DND-41 (cell line): ENCODE results near the gene MAGI3.
"Not testable (repeated sequence)": the region's sequence is repeated elsewhere in the genome, so short reads cannot be mapped to it uniquely, and the experiment has no call there.

ENCODE experiments used
- ATAC-seq: fragments of 200-7000 bp; cut with Tn5 transposase; 3 replicates; pipeline ENCODE4 v1.9.1; 2021; ENCODE audit warnings: low read depth; ENCODE audit not compliant: insufficient read depth
- DNase-seq: peaks from one replicate; pipeline ENCODE4 v3.0.0-alpha.2; 2020
- H2AFZ ChIP-seq: 2 replicates; pipeline ENCODE4 v1.6.0; 2012; ENCODE audit warnings: low read depth, low read length
- H3K27ac ChIP-seq: 2 replicates; pipeline ENCODE4 v1.5.1; 2012; ENCODE audit warnings: low read length, inconsistent platforms
- H3K27me3 ChIP-seq: fragments of 200-600 bp; sonication (generic); 2 replicates; pipeline ENCODE4 v1.6.0; 2012; ENCODE audit warnings: low read length, mild to moderate bottlenecking, inconsistent platforms; ENCODE audit not compliant: insufficient read depth, poor library complexity
- H3K36me3 ChIP-seq: 2 replicates; pipeline ENCODE4 v1.5.1; 2012; ENCODE audit warnings: low read length, inconsistent platforms; ENCODE audit not compliant: insufficient read depth
- H3K4me1 ChIP-seq: 2 replicates; pipeline ENCODE4 v1.5.1; 2012; ENCODE audit warnings: mild to moderate bottlenecking, low read length; ENCODE audit not compliant: insufficient read depth
- H3K4me2 ChIP-seq: 2 replicates; pipeline ENCODE4 v1.6.0; 2012; ENCODE audit warnings: mild to moderate bottlenecking, moderate library complexity, low read length, inconsistent platforms; ENCODE audit not compliant: insufficient read depth
- H3K4me3 ChIP-seq, 2 experiments: fragments of 200-600 bp in 1 of 2; shearing (Covaris generic) in 1 of 2; 2 replicates each; pipeline ENCODE4 v1.5.1; 2012 to 2016; ENCODE audit warnings: inconsistent platforms in 2 of 2, low read length in 2 of 2, mild to moderate bottlenecking in 2 of 2, low read depth in 1 of 2, moderate library complexity in 1 of 2
- H3K79me2 ChIP-seq: 2 replicates; pipeline ENCODE4 v1.6.0; 2012; ENCODE audit warnings: low read length, inconsistent platforms; ENCODE audit not compliant: insufficient read depth
- H3K9ac ChIP-seq: 2 replicates; pipeline ENCODE4 v1.6.0; 2012; ENCODE audit warnings: low read depth, mild to moderate bottlenecking, inconsistent platforms, low read length, moderate library complexity
- H3K9me3 ChIP-seq: 2 replicates; pipeline ENCODE4 v1.5.1; 2012; ENCODE audit warnings: low read length, moderate library complexity, mild to moderate bottlenecking, inconsistent platforms; ENCODE audit not compliant: insufficient read depth, severe bottlenecking
- H4K20me1 ChIP-seq: 2 replicates; pipeline ENCODE4 v1.6.0; 2012; ENCODE audit warnings: low read length; ENCODE audit not compliant: insufficient read depth
- EZH2 ChIP-seq: IDR thresholded peaks from 3 replicates; pipeline ENCODE4 v1.6.1; 2012; ENCODE audit warnings: borderline replicate concordance, low read depth, mild to moderate bottlenecking, moderate library complexity, low read length, inconsistent platforms; ENCODE audit not compliant: severe bottlenecking
- TF ChIP-seq, protein P1 (sequence below): IDR thresholded peaks from 2 replicates; pipeline ENCODE4 v1.5.1; 2012; ENCODE audit warnings: borderline replicate concordance, low read length, moderate library complexity, mild to moderate bottlenecking; ENCODE audit not compliant: poor library complexity, severe bottlenecking; ENCODE audit errors: extremely low read depth

Gene MAGI3

DNA sequence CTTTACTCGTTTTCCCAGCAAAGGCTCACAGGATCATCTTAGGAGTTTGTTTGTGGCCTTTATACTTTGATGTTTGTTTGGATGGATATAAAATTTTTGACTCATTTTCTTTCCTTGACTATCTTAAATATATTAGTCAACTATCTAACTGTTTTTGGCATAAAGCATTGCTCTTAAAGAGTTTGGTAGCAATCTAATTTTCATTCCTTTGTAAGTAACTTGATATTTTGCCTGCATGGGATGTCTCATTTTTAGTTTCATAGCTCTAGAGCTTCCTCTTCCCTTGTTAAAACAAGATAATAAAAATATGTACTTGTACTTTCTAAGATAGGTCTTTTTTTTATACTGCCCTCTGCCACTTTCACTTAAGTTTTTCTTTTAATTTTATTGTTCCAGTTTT is 161.9 kb downstream of the MAGI3 start:
- no peak overlapping the region for H3K27ac ChIP-seq
- H3K79me2 ChIP-seq, result no peaks in the 10 kb centered on the region
- ATAC-seq (no peak), DNase-seq (no peak)
- TF ChIP-seq, protein P1, sequence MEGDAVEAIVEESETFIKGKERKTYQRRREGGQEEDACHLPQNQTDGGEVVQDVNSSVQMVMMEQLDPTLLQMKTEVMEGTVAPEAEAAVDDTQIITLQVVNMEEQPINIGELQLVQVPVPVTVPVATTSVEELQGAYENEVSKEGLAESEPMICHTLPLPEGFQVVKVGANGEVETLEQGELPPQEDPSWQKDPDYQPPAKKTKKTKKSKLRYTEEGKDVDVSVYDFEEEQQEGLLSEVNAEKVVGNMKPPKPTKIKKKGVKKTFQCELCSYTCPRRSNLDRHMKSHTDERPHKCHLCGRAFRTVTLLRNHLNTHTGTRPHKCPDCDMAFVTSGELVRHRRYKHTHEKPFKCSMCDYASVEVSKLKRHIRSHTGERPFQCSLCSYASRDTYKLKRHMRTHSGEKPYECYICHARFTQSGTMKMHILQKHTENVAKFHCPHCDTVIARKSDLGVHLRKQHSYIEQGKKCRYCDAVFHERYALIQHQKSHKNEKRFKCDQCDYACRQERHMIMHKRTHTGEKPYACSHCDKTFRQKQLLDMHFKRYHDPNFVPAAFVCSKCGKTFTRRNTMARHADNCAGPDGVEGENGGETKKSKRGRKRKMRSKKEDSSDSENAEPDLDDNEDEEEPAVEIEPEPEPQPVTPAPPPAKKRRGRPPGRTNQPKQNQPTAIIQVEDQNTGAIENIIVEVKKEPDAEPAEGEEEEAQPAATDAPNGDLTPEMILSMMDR, result no peak
- no peak for TF ChIP-seq EZH2
- no peaks in the 10 kb centered on the region for H3K36me3 ChIP-seq
- no peak overlapping the region for H3K9ac ChIP-seq
- H3K9me3 ChIP-seq, result no peaks in the 10 kb centered on the region
- H3K4me2 ChIP-seq, result no peak overlapping the region
- H4K20me1 ChIP-seq, result no peaks in the 10 kb centered on the region; the same call in 1 of the 2 replicates
- H2AFZ ChIP-seq, result no peak overlapping the region
- no peaks in the 10 kb centered on the region for H3K4me1 ChIP-seq
- H3K27me3 ChIP-seq, result no peaks in the 10 kb centered on the region
- H3K4me3 ChIP-seq, result no peak overlapping the region

DNA sequence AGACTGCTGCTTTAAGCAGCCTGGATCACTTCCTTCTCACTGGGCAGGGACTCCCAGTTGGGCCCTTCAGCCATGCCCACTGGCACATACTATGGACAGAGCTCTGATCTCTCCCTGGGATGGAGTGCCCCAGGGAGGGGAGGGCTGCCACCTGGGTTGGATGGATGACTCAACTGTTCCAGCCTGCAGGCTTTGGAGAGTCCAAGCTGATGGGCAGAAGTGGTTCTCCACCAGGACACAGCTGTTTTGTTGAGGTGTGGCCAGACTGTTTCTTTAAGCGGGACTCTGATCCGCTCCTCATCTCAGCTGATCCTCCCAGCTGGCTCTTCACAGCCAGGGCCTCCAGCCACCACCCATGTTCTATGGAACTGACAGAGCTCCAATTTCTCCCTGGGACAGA is 166.9 kb downstream of the MAGI3 start:
- no peak for TF ChIP-seq EZH2
- TF ChIP-seq, protein P1, result no peak
- H3K79me2 ChIP-seq, result no peaks in the 10 kb centered on the region
- no peaks in the 10 kb centered on the region for H3K36me3 ChIP-seq
- no peaks in the 10 kb centered on the region for H3K27me3 ChIP-seq
- no peak overlapping the region for H2AFZ ChIP-seq
- ATAC-seq (no peak), DNase-seq (no peak)
- H3K4me3 ChIP-seq, result no peak overlapping the region
- no peak overlapping the region for H3K27ac ChIP-seq
- H4K20me1 ChIP-seq, result no peaks in the 10 kb centered on the region
- no peak overlapping the region for H3K4me2 ChIP-seq
- H3K4me1 ChIP-seq, result no peaks in the 10 kb centered on the region
- H3K9me3 ChIP-seq, result no peaks in the 10 kb centered on the region
- H3K9ac ChIP-seq, result no peak overlapping the region

GRCh38 chr1:113565621-113566020 is 175.3 kb downstream of the MAGI3 start:
- H4K20me1 ChIP-seq, result no peaks in the 10 kb centered on the region
- no peak overlapping the region for H3K9ac ChIP-seq
- H3K4me3 ChIP-seq, result no peak overlapping the region
- H3K27me3 ChIP-seq, result no peaks in the 10 kb centered on the region
- H3K36me3 ChIP-seq, result no peaks in the 10 kb centered on the region
- no peak overlapping the region for H3K27ac ChIP-seq
- DNase-seq, result peak; percentile 32
- H3K9me3 ChIP-seq, result peaks cover 9% of the 10 kb centered on the region
- H3K4me2 ChIP-seq, result no peak overlapping the region
- no peaks in the 10 kb centered on the region for H3K79me2 ChIP-seq
- no peak overlapping the region for H2AFZ ChIP-seq
- TF ChIP-seq, protein P1, result no peak
- no peak for TF ChIP-seq EZH2
- ATAC-seq, result peak; percentile 98
- H3K4me1 ChIP-seq, result peaks cover 15% of the 10 kb centered on the region

DNA sequence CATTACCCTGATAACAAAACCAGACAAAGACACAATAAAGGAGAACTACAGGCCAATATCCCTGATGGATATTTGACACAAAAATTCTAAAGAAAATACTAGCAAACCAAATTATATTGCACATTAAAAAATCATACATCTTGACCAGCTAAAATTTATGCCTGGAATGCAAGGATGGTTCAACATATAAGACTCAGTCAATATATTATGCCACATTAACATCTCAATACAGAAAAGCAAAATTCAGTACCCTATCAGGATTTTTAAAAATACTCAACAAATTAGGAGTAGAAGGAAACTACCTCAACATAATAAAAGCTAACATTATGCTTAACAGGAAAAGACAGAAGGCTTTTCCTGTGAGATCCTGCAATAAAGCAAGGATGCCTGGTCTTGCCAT is 177.1 kb downstream of the MAGI3 start:
- H3K4me1 ChIP-seq, result peaks cover 15% of the 10 kb centered on the region
- TF ChIP-seq, protein P1, result no peak
- no peak for TF ChIP-seq EZH2
- no peak overlapping the region for H3K27ac ChIP-seq
- H3K4me3 ChIP-seq, result no peak overlapping the region
- H3K4me2 ChIP-seq, result no peak overlapping the region
- H4K20me1 ChIP-seq, result no peaks in the 10 kb centered on the region
- H3K79me2 ChIP-seq, result no peaks in the 10 kb centered on the region
- DNase-seq (no peak), ATAC-seq (no peak)
- H3K27me3 ChIP-seq, result no peaks in the 10 kb centered on the region
- H3K36me3 ChIP-seq, result no peaks in the 10 kb centered on the region
- no peak overlapping the region for H3K9ac ChIP-seq
- no peak overlapping the region for H2AFZ ChIP-seq
- peaks cover 9% of the 10 kb centered on the region for H3K9me3 ChIP-seq

GRCh38 chr1:113575744-113576260 is 185.5 kb downstream of the MAGI3 start:
- H3K36me3 ChIP-seq, H3K4me3 ChIP-seq, H2AFZ ChIP-seq, H3K9ac ChIP-seq, H4K20me1 ChIP-seq, DNase-seq, H3K4me2 ChIP-seq, H3K27me3 ChIP-seq, H3K79me2 ChIP-seq, ATAC-seq, H3K27ac ChIP-seq, H3K4me1 ChIP-seq, H3K9me3 ChIP-seq: not testable (repeated sequence)
